ENCODE measurements around the gene SZT2.

Gene SZT2

GRCh38 chr1:43389326-43390313 lies at the start of gene SZT2, which contains the start of gene MED8:
Gene SZT2 (plus strand): TSS chr1:43389899. CDS start chr1:43389969, 70 bp downstream.
Gene MED8 (minus strand): TSS chr1:43389800. CDS start chr1:43389764, 36 bp downstream.
- peak; percentile 71 to 86 (median 81) for DNase-seq (ENCODE audit: low read depth in 2 of 3, low spot score in 2 of 3)

- DNase-seq (ENCODE audit: low read depth in 2 of 3, low spot score in 2 of 3), result no peak
Measured at GRCh38 chr1:43340559-43340958, 49.1 kb upstream of the SZT2 start.

GRCh38 chr1:43344267-43344850 lies 45.3 kb upstream of the SZT2 start:
- no peak for DNase-seq (ENCODE audit: low read depth in 2 of 3, low spot score in 2 of 3)

- no peak for DNase-seq (ENCODE audit: low read depth in 2 of 3, low spot score in 2 of 3)
Measured at GRCh38 chr1:43345120-43345519, 44.6 kb upstream of the SZT2 start.

- no peak for DNase-seq (ENCODE audit: low read depth in 2 of 3, low spot score in 2 of 3)
Measured at GRCh38 chr1:43346636-43347035, 43.1 kb upstream of the SZT2 start.

GRCh38 chr1:43348343-43348808 lies 41.3 kb upstream of the SZT2 start:
- no peak for DNase-seq (ENCODE audit: low read depth in 2 of 3, low spot score in 2 of 3)

GRCh38 chr1:43348809-43349593 lies 40.7 kb upstream of the SZT2 start:
- no peak for DNase-seq (ENCODE audit: low read depth in 2 of 3, low spot score in 2 of 3)

- no peak for DNase-seq (ENCODE audit: low read depth in 2 of 3, low spot score in 2 of 3)
Measured at GRCh38 chr1:43349594-43350306, 39.9 kb upstream of the SZT2 start.

GRCh38 chr1:43350976-43351375 lies 38.7 kb upstream of the SZT2 start:
- DNase-seq (ENCODE audit: low read depth in 2 of 3, low spot score in 2 of 3), result no peak

- no peak for DNase-seq (ENCODE audit: low read depth in 2 of 3, low spot score in 2 of 3)
Measured at GRCh38 chr1:43351421-43352350, 38.0 kb upstream of the SZT2 start.

GRCh38 chr1:43352351-43352705 lies 37.4 kb upstream of the SZT2 start:
- no peak for DNase-seq (ENCODE audit: low read depth in 2 of 3, low spot score in 2 of 3)

GRCh38 chr1:43352881-43353280 lies 36.8 kb upstream of the SZT2 start:
- DNase-seq (ENCODE audit: low read depth in 2 of 3, low spot score in 2 of 3), result no peak

GRCh38 chr1:43354471-43354870 lies 35.2 kb upstream of the SZT2 start:
- no peak for DNase-seq (ENCODE audit: low read depth in 2 of 3, low spot score in 2 of 3)

GRCh38 chr1:43354936-43355335 lies 34.8 kb upstream of the SZT2 start:
- no peak for DNase-seq (ENCODE audit: low read depth in 2 of 3, low spot score in 2 of 3)

GRCh38 chr1:43357251-43357650 lies 32.4 kb upstream of the SZT2 start:
- DNase-seq (ENCODE audit: low read depth in 2 of 3, low spot score in 2 of 3), result no peak

- DNase-seq (ENCODE audit: low read depth in 2 of 3, low spot score in 2 of 3), result no peak
Measured at GRCh38 chr1:43358121-43358745, 31.5 kb upstream of the SZT2 start.

GRCh38 chr1:43358746-43359693 lies 30.7 kb upstream of the SZT2 start, which contains the start of gene CDC20:
Gene CDC20 (plus strand): TSS chr1:43358981. CDS start chr1:43359216, 235 bp downstream.
- DNase-seq (ENCODE audit: low read depth in 2 of 3, low spot score in 2 of 3), result peak; percentile 97 to 98 (median 97)

- no peak for DNase-seq (ENCODE audit: low read depth in 2 of 3, low spot score in 2 of 3)
Measured at GRCh38 chr1:43359696-43360095, 30.0 kb upstream of the SZT2 start.
